Renal pelvis (tissue), 4 donors: ENCODE results near the gene AKAP7. TPM values are rescaled to one million over a fixed set of nuclear protein-coding genes. Genes with fewer than 3 reads are reported as not detected.
A peak's percentile ranks its signal among the peaks of the same experiment; 100 is the strongest.

ENCODE experiments used
- DNase-seq: peaks from one replicate; pipeline ENCODE4 v3.0.0-alpha.2; 2013
- polyA plus RNA-seq, 3 donors: library from polyadenylated mRNA; unstranded; fragments of 120-200 nt; gene quantifications; one replicate each; pipeline ENCODE4 v1.2.1, GENCODE V29; 2013; ENCODE audit not compliant: insufficient read length in 3 of 3

AKAP7 gene
- polyA plus RNA-seq, 3 donors, result 11.8 to 13.7 (median 12.1) TPM

DNA sequence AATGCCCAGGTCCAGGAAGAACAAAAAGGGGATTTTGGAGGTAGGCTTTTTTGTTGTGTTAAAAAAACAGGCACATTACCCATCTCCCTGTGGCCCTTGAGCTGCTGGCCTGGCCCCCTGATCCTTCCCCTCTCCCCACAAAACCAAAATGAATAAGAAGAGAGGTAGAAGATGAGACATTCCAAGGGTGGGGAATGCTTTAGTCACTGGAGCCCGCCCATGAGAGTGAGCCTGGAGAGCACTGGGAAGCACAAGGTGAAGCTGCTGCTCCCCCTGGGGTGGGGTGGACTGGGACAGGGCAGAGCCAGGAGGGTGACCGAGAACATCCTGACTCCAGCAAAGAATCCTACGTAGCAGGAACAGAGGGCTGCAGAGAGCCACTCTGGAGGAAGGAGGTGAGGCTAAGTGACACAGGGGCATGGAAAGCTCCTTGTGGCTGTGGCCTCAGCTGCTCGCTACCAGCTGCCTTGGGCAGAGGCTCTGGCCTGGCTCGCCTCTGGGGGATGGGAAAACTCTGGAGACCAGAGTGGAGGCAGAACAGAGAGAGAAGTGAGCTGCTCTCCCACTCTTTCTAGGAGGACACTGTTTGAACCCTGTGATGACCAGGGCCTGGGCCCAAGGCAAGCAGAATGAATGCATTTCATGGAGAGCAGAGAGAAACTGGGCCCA lies 48.3 kb downstream of the AKAP7 start:
- DNase-seq, result no peak

DNA sequence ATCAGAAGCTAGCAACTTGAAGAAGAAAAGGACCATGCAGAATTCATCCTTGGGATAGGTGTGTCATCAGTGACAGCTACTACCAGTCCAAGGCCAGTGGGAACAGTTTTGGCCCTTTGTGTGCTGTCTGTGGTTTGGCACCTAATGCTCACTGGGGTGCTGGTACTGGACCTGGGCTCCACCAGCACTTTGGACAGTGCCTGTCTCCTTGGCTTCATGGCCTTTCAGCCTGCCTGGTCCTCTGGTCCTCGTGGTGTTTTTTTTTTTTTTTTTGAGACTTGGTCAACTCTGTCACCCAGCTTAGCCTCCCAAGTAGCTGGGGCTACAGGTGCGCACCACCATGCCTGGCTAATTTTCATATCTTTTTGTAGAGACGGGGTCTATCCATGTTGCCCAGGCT lies 56.3 kb downstream of the AKAP7 start:
- no peak for DNase-seq

DNA sequence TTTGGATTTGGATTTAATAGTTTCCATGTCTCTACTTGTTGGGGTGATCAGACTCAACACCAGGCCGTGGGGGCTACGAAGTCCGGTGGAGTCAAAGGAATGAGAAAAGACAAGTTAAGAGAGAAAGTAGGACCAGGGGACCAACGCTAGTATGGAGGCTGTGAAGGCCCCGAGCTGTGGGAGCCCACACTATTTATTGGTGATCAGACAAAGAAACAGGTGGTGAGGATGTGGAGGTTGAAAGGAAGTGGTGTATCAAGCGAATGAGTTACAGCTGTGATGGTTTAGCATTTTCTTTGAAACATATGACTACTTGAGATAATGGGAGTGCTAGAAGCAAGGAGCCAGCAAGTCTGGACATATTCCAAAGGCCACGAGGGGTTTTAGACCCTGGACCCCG lies 62.4 kb downstream of the AKAP7 start:
- no peak for DNase-seq

DNA sequence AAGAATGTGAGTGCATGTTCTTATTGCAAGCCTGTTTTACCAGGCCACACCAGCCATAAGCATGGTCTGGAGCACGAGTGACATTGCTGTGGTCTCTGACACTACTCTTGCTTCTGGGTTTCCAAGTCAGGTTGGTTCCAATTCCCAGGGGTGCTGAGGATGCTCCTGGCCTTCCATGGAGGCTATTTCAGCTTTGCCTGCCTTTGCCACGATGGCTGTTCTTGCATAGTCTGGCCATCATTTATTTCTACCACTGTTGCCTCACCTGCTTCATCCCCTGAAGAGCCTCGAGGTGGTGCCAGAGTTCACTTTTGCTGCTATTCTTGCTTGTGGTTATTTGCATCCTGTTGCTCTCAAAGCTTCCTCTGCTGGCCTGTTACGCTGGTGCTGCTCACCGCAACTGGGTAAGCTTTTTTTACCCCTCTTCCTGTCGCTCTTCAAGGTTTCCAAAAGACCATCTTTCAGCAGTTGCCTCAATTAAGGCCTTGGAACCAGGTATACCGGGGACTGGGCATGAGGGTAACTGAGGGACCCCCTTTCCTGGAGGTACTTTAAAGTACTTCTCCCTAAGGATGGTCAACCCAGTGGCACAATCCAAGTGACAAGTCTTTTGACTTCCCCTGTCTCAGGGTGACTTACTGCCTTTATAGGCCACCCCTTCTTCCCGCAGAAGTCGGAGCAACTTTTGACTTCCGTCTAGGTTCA lies 64.5 kb downstream of the AKAP7 start:
- peak; percentile 33 for DNase-seq

DNA sequence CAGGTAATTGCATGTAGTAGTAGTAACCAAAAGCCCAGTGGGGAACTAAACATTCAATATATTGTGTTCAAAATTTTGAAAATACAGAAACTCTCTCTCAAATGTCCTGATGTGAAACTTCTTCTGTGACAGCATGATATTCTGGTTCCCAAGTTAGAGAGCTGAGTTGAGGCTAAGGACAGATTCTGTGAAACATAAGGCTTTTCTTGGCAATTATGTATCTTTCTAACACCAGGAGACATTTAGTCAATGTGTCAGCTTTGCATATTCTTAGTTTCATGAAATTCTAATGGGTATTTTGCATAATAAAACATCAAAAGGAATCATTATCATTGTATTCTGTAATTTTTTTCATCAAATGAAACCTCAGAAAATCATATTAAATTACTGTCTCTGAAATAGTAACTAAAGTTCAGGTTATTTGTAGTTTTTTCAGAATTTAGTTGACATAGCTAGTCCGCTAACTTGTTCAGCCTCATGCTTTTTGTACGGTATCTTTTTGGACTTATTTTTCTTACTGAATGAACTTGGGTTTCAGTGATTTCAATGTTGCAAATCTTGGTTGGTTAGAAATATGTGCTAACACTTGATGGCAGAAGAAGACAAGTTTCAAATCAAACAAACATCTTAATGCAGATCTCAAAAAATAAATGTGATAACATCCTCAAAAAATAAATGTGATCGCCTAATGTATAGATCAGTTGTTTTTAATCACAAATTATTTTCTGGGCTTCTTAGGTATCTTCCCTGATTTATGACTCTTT lies 70.4 kb downstream of the AKAP7 start:
- no peak for DNase-seq

DNA sequence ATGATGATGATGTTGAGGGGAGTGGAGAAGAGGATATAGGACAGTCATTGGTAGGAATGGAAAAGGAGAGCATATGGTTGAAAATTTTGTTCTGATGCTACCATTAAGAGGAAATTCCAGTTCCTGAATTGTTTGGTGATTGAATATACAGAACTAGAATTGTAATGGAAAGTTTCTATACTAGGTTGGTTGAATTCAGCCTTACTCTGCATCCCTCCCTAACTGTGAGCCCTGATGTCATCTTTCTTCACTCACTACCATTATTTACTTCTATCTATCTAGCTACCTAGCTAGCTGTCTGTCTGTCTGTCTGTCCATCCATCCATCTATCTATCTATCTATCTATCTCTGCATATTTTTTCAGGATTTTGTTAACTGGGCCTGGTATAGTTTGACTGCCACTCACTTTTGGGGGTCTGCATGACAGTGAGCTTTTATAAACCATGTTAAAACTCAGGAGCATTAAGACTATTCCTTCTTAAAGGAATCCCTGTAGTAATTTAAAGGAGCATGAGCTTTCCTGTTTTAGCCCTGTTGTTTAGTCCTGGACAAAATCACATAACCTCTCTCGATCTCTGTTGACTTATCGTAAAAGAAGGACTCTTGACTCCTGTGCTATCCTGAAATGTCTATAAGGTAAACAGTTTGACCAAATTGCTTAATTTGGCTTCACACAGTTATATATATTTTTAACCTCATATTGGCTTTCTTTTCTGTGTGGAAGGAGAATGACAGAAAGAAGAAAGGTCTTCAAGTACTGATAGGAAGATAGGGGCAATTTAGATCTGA lies 71.4 kb downstream of the AKAP7 start:
- DNase-seq, result no peak

DNA sequence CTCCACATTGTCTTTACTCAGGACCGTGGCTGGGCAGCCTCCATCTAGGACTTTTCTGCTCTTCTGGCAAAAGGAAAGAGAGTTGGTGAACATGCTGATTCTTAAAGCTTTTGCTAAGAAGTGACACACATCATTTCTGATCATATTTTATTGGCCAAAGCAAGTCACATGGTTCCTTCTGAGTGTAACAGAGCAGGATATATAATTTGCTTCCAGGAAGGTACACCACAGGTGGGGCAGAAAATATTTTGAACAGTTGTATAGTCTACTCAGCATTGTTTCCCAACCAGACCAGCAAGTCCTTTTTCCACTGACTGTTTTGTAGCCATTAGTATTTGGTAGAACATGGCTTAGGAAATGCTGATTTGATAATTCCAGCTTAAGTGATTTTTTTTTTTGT lies 73.5 kb downstream of the AKAP7 start:
- no peak for DNase-seq

DNA sequence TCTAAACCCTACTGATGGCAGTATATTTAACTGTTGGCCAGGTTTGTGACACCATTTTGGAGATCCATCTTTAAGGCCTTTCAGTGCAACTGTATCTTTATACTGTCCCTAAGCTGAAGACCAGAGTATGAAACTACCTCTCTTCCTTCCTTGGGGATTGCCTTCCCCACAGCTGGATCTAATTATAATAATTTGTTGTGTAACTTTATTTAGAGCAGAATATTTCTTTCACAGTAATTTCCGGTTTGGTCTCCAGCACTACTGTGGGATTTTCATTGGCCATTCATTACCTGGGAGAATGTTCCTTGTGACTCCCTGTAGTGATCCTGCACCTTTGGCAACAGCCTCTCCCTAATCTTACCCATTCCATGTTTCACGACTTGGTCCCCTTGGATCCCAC lies 75.2 kb downstream of the AKAP7 start:
- no peak for DNase-seq

DNA sequence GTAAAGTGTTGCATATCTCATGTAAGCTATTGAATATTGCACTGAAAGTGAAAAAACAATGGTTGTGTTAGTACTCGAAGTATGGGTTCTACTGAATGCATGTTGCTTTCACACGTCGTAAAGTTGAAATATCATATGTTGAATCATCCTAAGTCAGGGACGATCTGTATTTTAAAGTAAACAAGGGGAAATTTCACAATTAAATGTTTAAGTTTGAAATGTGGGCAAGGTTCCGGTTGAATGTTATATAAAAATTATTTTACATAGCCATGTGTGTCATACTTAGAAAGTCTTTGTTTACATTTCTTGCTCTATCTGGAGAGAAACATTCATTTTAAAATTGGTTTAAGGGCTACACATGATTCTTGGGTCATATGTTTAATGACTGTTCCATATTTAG lies 76.8 kb downstream of the AKAP7 start:
- DNase-seq, result no peak

DNA sequence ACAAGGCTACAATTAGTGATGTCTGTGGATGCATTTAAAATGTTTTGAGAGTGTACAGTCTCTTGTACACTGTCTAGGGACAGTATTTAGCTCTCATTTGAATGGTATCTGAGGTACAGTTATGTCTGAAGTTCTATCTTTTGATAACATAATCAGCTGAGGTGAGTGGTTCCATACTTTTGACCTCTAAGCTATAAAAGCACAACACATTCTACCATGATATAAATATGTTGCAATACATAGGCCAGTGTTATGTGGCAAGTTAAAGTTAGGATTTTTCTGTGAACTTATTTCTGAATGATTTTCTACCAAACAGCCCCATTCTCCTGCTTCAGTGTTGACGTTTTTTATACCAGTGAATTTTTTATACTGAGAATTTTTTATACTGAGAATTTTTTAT lies 77.6 kb downstream of the AKAP7 start:
- DNase-seq, result no peak

DNA sequence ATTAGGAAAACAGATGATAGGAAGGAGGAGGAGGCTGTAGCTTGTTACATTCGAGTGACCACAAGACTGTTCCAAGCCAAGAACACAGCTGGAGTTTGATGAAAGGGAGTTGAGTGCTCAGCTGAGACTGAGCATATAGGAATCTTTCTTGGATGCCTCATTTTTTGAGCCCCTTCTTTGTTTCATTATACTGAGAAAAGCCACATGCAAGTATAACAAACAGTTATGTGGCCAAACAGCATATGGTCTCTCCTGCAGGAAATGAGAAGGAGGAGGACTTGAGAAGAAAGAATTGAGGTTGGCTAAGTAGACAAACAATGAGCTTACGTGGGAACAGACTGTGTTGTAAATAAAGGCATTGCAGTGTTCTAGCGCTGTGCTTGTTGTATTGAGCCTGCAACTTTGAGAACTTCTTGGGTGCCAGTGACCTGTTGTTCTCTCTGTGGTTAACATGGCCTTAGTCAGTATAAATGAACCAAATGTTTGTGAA lies 78.3 kb downstream of the AKAP7 start:
- DNase-seq, result no peak

DNA sequence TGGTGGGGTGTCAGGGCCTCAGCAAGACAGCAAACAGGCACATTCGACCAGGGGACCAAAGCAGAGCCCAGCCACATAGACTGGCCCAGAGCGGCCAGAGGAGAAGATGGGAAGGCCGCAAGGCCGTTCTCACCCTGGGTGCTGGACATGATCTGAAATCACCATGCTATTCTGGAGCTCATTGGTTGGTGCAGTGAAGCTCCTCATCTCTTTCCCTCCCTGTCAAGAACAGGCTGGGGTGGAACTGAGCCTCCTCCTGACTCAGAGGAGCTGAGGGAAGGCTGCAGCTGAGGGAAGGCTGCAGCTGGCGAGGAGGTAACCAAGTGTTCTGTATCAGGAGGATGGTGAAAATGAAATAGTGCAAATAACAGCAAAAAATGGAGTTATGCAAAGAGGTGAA lies 80.0 kb downstream of the AKAP7 start:
- DNase-seq, result no peak

DNA sequence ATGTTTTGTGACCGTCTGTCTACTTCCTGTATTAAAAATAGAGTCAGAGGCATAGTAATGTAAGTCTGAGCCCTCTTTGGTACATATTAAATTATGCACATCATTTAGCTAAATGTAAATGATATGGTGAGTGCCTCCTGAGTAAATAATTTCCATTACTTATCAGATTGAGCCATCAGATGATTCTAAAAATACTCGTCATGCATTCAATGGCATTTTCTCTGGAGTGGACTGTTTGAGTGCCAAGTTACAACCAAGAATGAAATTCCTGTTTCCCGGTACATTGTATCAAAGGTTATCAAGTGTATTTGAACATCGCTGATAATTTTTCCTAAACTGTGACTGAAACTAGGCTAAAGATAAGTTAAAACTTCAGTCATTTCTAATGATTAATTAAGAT lies 81.0 kb downstream of the AKAP7 start:
- DNase-seq, result no peak

DNA sequence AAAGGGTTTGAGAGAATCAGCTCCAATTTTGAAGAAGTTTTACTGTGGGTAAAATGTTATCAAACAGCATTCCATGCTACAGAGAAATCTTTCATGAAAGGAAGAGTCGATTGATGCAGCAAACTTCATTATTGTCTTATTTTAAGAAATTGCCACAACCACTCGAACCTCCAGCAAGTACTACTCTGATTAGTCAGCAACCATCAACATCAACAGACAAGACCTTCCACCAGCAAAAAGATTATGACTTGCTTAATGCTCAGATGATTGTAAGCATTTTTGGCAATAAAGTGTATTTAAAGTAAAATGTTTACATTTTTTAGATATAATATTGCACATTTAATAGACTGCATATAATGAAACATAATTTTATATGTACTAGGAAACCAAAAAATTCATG lies 87.5 kb downstream of the AKAP7 start:
- DNase-seq, result no peak

DNA sequence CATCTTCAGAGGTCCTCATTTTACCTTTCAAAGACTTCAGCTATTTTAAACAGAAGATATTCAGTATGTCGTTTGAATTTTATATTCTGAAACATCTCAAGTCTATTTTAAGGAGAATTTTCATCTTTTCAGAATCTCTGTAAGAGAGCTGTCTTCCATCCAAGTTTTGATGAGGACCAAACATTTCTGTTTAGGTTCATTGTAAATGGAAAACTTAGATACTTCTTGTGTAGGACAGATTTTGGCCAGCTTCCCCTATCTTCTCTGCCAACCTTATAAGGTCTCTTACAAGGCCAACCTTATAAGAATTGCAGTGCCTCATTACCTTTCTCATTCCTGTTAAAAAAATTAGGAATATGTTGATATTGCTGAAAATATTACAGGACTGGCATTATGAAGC lies 88.1 kb downstream of the AKAP7 start:
- no peak for DNase-seq

DNA sequence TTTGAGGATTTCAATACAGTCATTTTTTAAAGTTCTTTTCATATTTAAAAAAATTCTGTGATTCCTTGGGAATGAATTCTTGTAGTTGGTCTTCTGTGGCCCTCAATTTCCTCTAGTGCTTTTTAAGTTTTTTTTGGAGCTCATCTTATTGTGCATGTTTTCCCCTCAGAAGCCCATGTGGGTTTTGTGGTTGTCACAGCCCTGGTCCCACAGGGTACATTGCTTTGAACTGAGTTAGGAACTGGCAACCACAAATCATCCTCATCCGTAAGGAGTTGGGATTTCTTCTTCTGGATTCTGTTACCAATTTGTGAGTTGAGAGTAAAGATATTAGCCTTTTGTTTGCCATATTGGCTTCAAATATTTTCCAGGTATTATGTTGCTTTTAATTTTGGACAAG lies 89.9 kb downstream of the AKAP7 start:
- DNase-seq, result no peak

DNA sequence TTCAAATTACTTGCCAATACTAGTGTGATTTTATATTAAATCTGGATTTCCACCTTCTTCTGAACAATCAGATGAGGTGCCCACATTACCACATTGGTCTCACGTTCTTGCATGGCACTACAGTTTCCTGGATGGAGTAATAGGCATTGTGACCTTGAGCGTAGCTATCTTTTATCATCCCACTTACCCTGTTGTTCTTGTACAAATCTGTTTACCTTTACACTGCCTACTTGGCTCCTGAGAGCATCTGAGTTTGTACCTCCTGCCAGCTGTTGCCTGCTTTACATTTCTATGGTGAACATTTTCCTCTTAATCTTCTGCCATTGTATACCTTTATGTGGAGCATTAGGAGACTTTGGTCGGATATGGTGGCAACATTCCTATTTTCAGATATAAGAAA lies 90.7 kb downstream of the AKAP7 start:
- no peak for DNase-seq

DNA sequence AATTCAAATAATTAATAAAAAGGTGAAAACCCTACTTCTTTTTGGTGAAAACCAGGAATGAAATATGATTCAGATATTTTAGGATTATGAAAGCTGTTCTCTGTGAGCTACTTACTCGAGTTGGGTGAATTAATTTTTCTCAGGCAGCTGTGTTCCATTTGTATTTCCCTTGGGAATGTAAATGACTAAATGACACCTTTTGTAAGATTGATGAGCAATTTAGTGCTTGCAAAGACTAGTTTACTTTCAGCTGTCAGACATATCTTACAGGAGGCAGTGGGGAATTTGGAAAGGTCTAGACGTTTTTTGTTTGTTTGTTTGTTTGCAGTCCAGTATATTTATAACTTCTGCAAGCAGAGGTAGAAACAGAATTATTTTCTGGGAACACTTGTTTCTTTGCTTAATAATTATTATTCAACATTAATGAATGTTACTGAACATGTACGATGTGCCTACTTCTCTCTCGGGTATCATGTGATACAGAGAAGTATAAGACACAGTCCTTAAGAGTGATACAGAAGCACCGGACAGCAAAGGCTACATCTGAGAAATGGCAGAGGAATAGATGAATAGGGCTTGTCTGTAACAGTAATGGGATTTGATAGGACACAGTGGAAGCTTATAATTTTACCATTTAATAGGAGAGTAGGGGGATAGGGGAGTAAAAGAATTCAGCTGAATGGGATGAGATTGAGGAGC lies 91.3 kb downstream of the AKAP7 start:
- DNase-seq, result no peak

DNA sequence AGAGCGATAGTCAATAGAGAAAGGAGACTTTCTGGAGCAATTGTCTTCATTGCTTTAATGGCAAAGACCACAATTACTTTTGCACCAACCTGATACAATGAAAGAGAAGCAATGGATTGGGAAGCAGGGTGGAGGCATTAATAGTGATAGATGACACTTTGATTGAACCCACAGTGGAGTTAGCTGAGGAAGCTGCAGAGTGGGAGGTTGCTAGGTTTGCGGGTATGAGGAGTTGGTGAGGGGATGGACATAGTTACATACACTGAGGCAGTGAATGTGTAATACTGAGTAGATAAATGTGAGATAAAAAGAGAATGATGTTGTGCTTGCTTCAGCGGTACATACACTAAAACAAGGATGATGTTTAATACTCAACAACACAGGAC lies 91.9 kb downstream of the AKAP7 start:
- DNase-seq, result no peak

DNA sequence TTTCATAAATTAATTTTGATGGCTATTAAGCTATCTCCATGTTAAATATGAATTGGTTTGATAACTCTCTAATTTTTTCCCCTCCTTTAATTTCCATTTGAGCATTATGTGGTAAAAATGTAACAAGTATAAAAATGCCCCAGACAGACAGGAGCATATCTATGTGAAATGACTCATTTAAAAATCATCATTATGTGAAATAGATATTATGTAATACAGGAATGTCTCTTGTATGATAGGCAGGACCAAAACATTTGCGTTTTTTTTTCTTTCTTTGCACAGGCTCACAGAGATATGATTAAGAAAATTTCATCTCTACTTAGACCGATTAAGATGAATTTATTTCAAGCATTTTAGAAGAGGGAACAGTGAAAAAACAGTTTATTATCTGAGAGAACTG lies 95.8 kb downstream of the AKAP7 start:
- no peak for DNase-seq

DNA sequence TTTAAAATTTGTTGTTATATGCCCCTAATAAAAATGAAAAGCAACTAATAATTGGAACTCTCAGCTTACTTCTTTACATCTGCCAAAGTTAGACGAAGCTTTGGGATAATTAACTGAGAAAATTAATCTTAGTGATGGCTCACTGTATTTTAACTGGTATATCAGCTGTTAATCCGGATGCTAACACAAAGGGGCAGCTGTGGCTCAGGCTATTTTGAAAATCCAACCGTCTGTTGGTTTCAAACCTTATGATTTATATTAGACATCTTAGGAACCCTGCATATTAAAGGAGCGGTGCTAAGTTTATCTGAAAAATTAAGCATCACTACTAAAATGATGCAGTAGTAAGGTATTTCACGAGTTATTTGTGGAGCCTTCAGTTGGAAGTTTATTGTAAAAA lies 96.6 kb downstream of the AKAP7 start:
- no peak for DNase-seq

DNA sequence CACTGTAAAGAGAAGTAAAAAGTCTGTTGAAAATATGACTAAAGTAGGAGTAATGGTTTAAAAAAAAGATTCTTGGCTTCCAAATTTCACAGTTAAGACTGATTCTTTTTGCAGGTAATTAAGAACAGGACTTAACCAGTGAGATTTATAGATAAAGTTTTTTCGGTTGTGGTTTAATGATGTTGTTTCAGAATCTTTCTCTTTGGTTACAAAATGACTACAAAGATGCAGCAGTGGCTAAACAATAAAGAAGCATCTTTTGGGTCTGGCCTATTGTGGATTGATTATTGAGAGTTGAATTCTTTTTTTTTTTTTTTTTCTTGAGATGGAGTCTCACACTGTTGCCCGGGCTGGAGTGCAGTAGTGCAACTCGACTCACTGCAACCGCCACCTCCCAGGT lies 109.7 kb downstream of the AKAP7 start:
- no peak for DNase-seq
